IPS-NIHi7 (cell line): ENCODE data around the gene NUP153.
A peak's percentile ranks its signal among the peaks of the same experiment; 100 is the strongest.
"Not testable (repeated sequence)": the region's sequence is repeated elsewhere in the genome, so short reads cannot be mapped to it uniquely, and the experiment has no call there.

Source experiments
- DNase-seq: peaks from one replicate; pipeline ENCODE4 v3.0.0; 2012; ENCODE audit warnings: mixed read lengths; ENCODE audit errors: extremely low spot score

NUP153 gene

DNA sequence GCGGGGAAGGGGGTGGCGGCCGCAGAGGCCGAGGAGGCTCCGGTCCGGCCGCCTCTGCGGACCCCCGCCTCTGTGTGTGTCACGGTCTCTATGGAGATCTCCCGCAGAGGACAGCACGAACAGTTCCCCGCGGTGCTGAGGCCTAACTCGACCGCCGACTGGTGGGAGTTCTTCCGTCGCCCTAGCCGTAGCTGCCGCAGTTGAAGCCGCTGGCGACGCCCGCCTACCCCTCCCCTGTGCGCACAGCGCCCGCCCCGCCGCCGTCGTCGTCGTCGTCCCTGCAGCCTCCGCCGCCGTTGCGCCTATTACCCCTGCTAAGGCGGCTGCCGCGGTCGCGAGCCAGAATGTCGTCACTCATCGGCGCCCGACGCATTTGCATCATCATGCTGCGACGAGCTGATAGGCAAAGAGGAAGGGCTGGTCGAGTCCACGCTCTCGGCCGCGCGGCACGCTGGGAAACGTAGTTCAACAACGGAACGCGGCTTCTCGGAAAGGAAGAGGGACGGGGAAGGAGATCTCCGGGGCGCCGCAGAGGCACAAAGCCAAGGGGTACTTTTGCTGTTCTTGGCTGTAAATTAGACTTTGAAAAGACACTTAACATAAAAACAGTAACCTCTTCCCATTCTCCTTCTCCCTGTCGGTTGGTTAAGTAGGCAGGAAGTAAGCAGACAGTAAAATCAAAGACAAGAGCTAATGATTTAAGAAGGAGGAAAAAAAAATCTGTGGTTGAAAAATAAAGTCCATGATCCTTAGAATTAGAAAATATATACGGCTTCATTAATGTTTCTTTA lies at the start of gene NUP153:
Gene NUP153 (minus strand): TSS at position 346 of the 791 bp plus-strand sequence. CDS start 538 bp downstream, outside the sequence.
- peak; percentile 97 for DNase-seq

DNA sequence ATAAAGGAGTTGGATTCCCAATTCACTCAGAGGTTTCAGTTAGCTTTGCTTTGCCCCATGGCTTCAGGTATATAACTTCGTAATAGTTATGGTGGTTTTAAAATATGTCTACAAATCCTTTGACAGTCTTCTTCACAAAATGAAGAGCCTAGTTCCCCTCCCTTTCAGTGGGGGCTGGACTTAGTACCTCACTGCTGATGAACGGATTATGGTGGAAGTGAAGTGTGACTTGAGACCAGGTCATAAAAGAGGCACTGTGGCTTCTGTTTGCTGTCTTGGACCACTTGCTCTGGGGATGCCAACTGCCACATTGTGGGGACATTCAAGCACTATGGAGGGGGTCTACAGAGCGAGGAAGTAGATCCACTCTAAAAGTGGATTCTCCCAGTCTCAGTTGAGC lies 47.5 kb upstream of the NUP153 start:
- no peak for DNase-seq

DNA sequence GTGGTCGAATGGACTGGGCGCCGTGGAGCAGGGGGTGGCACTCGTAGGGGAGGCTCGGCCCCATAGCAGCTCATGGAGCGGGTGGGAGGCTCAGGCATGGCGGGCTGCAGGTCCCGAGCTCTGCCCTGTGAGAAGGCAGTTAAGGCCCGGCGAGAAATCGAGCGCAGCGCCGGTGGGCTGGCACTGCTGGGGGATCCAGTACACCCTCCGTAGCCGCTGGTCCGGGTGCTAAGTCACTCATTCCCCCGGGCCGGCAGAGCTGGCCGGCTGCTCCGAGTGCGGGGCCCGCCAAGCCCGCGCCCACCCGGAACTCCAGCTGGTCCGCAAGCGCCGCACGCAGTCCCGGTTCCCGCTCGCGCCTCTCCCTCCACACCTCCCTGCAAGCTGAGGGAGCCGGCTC lies 38.6 kb upstream of the NUP153 start:
- DNase-seq, result not testable (repeated sequence)

DNA sequence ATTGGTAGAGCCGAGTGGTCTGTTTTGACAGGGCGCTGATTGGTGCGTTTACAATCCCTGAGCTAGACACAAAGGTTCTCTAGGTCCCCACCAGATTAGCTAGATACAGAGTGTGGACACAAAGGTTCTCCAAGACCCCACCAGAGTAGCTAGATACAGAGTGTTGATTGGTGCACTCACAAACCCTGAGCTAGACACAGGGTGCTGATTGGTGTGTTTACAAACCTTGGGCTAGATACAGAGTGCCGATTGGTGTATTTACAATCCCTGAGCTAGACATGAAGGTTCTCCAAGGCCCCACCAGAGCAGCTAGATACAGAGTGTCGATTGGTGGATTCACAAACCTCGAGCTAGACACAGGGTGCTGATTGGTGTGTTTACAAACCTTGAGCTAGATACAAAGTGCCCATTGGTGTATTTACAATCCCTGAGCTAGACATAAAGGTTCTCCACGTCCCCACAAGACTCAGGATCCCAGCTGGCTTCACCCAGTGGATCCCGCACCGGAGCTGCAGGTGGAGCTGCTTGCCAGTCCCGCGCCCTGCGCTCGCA lies 38.1 kb upstream of the NUP153 start:
- DNase-seq, result not testable (repeated sequence)

DNA sequence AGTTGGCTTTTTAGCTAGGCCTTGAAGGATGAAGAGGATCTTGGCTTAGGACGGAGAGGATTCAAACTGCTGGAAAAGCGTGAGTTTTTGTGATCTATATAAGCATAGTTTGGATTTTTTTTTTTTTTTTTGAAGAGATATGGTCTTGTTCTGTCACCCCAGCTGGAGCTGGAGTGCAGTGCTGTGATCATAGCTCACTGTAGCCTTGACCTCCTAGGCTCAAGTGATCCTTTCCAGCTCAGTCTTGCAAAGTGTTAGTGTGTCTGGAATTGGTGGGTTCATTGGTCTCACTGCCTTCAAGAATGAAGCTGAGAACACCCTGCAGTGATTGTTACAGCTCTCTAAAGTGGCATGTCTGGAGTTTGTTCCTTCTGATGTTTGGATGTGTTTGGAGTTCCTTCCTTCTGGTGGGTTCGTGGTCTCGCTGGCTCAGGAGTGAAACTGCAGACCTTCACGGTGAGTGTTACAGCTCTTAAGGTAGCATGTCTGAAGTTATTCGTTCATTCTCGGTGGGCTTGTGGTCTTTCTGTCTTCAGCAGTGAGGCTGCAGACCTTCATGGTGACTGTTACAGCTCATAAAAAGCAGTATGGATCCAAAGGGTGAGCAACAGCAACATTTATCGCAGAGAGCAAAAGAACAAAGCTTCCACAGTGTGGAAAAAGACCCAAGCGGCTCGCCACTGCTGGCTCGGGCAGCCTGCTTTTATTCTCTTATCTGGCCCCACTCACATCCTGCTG lies 37.5 kb upstream of the NUP153 start:
- DNase-seq, result no peak

DNA sequence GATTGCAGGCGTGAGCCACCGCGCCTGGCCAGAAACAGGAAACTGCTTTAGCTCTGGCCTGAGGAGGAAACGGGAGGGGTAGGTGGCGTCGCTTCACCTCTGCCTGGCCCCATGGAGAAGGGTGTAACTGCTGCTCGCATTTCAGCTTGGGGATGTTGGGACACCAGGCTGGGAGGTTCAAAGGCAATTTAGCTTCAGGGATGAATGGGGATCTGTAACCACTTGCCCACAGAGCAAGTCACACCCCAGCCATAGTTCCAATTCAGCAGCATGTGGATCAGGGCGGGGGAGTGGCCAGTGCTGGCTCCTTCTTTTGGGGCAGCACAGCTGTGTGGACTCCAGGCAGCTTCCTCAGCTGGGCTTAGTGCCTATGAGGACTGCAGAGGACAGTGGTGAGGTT lies 34.8 kb upstream of the NUP153 start:
- DNase-seq, result no peak

DNA sequence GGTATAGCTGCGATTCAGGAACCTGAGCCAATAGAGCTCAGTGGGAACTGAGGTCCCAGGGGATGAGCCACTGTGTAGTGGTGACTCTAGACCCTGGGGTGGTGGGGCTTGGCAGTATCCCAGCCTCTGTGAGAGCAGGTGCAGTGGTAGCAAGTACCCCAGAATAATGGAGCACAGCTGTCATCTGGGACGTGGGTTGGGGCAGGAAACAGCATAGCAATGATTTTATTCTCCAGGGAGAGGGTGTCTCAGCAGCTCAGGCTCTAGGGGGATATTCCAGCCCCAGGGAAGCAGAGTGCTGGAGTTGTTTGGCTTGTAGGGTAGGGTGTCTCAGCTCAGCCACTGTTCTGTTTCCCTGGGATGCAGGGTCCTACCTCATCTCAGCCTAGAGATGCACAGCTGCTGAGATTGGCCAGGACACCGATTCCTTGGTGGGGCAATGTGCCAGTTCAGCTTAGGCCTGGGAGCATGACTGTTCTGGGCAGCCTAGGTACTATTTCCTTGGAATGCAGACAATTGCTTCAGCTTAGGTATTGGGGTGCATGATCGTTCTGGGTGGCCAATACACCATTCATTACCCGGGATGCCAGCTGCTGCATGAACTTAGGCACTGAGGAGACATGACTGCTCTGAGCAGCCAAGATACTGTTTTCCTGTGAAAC lies 34.0 kb upstream of the NUP153 start:
- DNase-seq, result no peak

DNA sequence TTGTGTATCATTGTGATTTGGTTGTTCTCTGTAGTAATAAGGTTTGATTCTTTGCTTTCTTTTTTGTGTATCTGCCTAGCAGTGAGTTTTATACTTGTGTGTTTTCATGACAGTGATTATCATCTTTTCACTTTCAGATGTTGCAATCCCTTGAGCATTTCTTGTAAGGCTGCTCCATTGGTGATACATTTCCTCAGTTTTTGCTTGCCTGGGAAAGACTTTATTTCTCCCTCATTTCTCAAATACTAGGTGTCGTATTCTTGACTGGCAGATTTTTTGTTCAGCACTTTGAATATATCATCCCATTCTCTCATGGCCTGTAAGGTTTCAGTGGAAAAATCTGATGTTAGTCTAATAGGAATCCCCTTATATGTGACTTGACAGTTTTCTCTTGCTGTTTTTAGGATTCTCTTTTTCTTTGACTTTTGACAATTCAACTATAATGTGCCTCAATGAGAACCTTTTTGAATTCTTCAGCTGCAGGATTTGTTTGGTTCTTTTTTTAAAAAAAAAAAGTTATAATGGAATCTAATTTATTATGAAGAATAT lies 31.1 kb upstream of the NUP153 start:
- no peak for DNase-seq

DNA sequence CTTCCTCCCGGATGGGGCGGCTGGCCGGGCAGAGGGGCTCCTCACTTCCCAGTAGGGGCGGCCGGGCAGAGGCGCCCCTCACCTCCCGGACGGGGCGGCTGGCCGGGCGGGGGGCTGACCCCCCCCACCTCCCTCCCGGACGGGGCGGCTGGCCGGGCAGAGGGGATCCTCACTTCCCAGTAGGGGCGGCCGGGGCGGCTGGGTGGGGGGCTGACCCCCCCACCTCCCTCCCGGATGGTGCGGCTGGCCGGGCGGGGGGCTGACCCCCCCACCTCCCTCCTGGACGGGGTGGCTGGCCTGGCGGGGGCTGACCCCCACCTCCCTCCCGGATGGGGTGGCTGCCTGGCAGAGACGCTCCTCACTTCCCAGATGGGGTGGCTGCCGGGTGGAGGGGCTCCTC lies 28.6 kb upstream of the NUP153 start:
- DNase-seq, result not testable (repeated sequence)

DNA sequence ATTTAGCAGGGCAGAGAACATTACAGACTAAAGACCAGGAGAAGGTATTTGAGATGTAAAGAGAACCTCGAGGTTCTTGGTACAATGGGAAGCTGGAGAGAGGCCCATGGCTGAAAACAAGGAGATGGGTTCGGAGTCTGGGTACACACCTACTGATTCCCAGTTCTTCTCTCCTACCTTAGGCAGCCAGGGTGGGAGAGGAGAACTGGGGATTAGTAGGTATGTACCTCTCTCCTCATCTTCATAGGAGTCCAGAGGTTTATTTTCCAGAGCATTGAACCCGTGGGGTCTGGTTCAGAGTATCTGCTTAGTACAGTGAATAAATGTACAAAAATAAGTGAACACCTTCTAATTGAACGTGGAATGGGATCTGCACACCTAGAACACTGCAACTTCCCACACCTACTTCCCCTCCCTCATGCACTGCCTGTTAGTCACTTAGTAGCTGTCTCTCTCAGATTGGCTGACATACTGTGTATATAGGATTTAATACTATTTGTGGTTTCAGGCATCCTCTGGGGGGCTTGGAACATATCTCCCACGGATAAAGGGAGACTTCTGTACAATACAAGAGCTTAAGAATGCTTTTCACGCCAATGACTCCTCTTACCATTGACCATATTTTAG lies 23.5 kb upstream of the NUP153 start:
- no peak for DNase-seq

DNA sequence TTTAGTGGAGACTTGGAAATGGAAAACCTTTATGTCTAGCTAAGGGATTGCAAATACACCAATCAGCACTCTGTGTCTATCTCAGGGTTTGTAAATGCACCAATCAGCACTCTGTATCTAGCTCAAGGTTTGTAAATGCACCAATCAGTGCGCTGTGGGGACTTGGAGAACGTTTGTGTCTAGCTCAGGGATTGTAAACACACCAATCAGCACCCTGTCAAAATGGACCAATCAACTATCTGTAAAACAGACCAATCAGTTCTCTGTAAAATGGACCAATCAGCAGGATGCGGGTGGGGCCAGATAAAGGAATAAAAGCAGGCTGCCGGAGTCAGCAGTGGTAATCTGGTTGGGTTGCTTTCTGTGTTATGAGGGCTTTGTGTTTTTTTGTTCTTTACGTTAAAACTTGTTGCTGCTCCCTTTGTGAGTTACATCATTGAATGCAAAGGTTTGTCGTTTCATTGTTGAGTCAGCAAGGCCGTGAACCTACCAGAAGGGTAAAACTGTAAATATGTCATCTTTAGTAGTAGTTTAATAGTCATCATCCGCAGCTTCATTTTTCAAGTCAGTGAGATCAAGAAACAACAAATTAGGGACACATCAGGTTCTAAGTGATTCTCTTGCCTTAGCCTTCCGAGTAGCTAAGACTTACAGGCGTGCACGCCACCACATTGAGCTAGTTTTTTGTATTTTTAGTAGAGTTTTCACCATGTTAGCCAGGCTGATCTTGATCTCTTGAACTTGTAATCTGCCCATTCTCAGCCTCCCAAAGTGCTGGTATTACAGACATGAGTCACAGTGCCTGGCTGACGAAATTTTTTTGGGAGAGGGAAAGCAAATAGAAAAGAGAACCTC lies 22.7 kb upstream of the NUP153 start:
- no peak for DNase-seq

DNA sequence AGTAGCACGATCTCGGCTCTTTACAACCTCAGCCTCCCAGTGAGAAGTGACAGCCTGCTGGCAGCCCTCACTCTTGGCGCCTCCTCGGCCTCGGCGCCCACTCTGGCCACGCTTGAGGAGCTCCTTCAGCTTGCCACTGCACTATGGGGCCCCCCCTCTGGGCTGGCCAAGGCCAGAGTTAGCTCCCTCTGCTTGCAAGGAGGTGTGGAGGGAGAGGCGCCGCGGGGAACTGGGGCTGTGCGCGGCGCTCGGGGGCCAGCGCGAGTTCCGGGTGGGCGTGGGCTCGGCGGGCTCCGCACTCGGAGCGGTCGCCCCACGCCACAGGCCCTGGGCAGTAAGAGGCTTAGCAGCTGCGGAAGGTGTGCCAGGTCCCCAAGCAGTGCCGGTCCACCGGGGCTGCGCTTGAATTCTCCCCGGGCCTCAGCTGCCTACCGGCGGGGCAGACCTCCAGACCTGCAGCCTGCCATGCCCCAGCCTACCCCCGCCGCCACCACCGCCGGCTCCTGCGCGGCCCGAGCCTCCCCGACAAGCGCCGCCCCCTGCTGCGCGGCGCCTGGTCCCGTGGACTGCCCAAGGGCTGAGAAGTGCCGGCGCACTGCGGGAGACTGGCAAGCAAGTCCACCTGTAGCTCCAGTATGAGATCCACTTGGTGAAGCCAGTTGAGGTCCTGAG lies 22.0 kb upstream of the NUP153 start:
- no peak for DNase-seq

DNA sequence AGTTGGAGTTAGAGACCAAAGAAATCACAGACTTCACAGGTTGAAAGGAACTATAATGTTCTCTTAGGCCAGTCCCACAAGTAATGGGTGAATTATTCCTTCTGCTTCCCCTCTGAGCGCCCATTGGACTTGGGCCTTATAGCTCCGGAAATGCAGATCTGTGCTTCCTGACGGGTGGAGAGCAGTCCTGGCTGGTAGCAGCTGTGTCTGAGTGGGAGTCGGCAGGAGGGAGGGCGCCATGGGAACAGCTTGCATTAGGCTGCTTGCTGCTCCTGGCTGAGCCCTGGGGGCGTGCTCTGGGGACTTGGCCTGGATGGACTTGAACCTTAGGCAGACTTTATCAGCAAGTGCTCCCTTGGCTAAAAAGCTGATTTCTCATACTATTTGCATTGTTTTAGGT lies 18.4 kb upstream of the NUP153 start:
- peak; percentile 89 for DNase-seq

DNA sequence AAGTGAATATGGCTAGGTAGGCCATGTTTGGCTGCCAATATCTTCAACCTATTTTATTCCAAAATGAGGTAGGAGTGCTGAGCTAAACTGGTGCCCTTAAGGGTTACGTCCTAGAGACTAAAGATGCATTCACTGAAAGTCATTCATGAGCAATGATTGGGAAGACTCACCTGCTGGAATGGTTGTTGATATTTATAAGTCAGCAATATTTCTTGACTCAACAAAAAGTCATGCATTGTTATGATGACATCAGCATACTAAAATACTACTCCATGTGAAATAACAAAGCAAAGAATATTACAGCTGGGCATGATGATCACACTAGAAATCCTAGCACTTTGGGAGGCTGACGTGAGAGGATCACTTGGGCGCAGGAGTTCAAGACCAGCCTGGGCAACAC lies 17.6 kb upstream of the NUP153 start:
- DNase-seq, result no peak

DNA sequence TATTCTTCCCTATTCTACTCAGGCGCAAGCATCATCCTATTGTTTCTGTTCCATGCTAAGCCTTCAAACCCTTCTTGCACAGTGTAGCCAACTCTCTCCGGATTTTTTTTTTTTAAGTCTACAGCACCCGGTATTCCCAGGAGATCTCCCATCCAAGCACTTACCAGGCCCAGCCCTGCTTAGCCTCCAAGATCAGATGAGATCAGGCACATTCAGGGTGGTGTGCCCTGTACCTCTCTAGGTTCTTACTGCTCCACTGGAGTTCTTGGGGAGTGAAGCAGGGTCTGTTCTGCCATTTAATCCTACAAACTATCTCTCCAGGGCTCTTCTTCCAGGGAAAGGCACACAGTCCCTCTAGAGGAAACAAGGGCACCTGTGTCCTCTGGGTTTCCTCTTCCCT lies 14.9 kb upstream of the NUP153 start:
- no peak for DNase-seq

DNA sequence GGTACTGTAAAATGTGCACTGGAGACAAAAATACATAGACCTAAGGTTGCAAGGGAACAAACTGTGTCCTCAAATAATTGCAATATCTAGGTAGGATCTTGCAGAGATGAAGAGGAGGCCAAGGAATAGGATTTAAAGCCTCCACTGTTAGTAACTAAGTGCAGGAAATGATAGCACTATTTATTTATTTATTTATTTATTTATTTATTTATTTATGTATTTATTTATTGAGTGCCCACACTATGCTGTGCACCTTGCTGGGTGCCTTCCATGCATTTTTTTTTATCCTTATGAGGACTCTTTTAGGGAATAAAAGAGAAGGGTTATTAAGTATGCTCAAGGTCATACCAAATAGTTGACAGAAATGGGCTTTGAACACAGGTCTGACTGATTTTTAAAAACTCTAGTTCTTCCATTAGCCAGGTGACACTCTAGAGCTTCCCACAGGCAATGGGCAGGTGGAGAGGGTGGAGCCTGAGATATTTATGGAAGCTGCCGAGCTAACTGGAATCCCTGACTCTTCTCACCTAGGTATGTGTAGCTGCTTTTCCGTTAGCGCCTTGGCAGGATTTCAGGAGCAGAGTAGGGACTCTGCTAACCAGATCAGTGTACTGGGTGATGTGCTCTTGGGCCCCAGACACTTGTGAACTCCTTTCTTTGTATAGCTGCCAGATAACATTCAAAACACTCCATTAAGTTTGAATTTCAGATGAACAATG lies 12.8 kb upstream of the NUP153 start:
- DNase-seq, result no peak

DNA sequence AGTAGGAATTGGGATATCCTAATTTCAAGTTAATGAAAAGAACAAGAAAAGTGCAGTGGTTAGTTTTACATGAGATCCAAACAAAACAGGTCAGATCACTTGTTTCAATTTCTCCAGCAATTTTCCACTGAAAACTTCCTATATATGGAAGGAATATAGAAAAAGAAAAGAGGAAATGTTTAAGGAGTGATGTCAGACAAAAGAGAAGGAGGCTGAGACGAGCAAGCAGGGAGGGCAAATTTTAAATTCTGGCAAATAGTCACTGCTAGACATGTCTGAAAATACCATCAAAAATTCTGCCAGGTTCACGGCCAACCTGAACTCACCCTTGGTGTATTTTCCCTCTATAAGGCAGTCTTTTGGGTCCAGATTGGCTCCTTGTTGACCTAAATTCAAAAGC lies 9.5 kb upstream of the NUP153 start:
- no peak for DNase-seq

DNA sequence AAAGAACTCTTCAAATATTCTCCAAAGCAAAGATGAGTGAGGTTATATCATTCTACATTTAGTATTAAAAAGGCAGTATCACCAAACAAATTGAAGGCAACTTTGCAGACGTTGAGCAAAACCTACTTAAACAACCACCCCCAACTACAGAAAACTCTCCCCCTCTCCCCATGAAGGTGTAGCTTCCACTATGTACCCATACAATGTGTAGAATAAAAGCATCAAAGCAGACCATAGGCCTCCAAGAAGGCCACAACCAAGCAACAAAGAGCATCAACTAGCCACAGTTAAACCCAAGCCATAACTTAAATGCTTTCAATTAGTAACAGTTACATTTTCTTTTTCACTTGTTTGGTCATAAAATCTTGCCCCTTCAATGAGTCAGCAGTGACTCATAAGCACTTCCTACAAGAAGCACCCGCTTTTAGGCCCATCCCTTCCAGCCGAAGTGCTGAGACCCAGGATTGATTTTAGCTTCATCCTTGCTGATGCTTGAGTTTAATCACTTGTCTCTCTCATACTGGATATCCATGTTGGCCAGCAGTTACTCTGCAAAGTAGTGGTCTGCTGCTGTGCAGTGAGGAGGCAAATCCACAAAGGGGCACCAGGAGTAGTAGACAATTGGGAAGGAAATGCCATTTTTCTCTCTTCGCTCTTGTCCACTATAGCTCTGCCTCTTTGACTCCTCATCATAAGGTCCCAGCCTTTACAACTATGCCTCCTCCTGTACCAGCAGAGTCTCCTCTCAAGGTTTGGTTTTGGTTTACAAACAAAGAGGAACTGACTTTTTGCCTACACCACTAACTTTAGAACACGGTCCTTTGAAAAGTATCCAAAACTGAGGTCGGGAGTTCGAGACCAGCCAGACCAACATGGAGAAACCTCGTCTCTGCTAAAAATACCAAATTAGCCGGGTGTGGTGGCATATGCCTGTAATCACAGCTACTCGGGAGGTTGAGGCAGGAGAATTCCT lies 8.4 kb upstream of the NUP153 start:
- DNase-seq, result peak; percentile 30
